Measurements from ENCODE around the gene ADRB1.

Gene ADRB1

DNA sequence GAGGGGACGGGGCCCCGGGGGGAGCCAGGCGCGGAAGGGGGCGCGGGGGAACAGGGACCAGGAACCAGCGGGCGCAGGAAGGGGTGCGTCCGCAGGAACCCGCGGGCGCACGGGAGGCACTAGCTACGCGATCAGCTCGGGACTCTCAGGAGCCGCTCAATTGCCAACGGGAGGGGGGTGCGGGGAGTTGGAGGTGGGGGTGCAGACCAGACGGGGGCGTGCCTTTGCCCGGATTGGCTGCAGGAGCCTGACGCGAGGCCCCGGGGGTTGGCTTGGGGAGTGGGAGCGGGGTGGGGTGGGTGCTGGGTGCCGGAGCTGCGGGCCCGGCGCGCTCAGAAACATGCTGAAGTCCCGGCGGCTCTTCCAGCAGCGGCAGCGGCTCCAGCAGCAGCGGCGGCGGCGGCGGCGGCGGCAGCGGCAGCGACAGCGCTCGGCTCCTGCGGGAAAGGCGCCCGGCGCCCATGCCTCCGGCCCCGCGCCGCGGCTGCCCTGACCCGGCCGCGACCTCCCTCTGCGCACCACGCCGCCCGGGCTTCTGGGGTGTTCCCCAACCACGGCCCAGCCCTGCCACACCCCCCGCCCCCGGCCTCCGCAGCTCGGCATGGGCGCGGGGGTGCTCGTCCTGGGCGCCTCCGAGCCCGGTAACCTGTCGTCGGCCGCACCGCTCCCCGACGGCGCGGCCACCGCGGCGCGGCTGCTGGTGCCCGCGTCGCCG lies at the start of gene ADRB1:
TSS of gene ADRB1 (plus strand) at position 335 of the 715 bp plus-strand sequence. CDS start at position 602, 267 bp downstream.
- no peak for DNase-seq

DNA sequence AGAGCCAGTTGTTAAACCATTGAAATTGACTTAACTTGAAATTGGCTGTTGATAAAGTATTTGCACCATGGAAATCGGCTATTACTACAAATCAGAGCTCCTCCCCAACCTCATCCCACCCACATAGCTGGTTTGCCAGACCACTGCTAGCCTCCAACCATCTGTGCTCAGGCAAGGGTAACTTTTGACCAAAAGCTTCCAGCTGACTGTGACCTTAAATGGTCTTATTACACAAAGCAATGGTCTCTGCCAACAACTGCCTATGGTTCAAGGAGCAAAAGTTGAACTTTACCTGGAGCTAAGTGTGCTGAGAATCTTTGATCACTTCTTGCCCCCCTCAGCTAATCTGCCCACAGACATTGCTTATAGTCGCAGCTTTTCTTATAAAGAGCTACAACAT lies 48.5 kb upstream of the ADRB1 start:
- DNase-seq = no peak

- DNase-seq = no peak
Measured at GRCh38 chr10:113997428-113997827, 46.2 kb upstream of the ADRB1 start.

- DNase-seq = no peak
Measured at GRCh38 chr10:113999531-113999930, 44.1 kb upstream of the ADRB1 start.

DNA sequence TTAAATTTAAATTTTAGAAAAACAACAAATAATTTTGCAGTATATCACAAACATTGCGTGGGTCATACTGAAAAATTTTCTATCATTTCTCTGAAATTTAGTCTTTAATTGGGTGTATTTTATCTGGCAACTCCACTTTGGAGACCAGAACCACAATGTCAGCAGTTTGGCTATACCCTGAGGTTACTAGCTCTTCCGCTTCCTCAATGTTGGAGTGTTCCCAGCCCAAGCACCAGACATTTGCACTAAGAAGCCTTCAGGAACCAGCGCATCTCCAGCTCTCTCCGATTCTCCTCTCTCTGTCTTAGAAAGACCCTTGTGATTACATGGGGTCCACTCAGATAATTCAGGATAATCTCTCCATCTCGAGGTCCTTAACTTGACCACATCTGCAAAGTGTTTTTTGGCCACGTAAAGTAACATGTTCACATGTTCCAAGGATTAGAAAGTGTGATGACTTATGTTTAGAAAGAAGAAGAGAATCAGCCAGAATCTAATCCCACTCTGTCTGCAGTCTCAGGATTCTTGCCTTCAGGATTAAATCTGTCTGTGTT lies 43.1 kb upstream of the ADRB1 start:
- DNase-seq = no peak

DNA sequence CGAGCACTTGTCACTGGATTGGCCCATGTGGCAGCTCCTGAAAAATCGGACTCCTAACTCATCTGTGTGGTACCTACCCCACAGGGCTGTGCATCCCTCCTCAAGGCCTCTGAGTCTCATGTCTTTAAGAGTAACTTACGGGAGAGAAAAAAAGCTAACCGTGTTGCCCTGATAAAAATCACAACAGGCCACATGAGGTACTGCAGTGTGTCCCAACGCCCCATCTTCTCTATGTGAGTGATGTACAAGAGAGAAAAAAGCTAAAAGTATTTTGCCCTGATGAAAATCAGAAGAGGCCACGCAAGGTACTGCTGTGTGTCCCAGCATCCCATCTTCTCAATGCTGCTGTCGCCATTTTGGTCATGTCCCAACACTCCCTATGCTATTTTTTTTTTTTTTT lies 41.2 kb upstream of the ADRB1 start:
- no peak for DNase-seq

- no peak for DNase-seq
Measured at GRCh38 chr10:114003161-114003941, 40.3 kb upstream of the ADRB1 start.

DNA sequence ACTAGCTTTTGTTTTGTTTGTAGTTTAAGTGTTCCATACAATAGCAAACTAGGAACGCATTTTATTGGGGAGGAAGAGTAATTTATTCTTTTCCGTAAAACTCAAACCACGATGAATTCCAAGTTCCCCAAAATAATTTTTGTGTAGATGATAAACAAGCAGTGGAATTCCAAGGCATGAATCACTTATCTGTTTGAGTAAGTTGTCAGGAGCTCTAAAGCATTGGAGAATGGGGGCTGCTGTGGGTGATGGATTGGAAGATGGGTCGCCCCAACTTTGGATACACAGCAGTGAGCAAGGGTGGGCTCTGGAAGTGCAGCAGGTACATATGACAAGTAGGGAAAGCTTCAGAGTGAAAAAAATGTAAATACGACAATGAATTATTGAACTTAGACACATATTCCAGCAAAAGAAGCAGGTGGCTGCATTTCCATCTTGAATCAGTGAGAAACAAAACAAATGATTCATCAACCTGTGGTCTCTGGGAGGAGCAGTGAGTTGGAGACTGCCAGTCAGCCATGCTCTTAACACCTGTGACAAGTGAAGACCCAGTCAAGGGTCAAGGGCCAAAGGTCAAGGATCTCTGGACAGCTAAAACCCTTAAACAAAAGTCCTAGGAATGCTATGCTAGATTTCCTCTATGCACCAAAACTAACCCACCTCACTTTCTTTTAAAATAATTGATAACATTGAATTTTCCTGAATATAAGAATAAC lies 34.2 kb upstream of the ADRB1 start:
- DNase-seq = no peak

DNA sequence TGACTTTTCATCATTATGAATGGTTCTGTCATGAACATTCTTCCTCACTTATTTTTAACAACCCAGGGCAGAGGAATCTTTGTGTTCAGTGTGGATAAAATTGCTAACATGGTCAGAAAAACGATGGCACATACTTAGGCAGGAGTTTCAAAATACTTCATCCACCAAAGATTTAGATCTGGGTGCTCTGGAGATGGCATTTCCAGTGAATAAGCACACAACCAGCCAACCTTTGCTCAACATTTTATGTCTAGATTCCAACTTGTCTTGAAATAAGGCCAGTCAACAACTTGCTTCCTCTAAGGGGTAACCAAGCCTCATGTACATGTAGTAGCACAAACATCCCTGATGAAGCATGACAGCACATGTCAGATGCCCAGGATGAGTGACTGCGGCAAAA lies 33.4 kb upstream of the ADRB1 start:
- DNase-seq = no peak

- no peak for DNase-seq
Measured at GRCh38 chr10:114012650-114013049, 31.0 kb upstream of the ADRB1 start.

- no peak for DNase-seq
Measured at GRCh38 chr10:114015708-114016107, 28.0 kb upstream of the ADRB1 start.

- no peak for DNase-seq
Measured at GRCh38 chr10:114017271-114017670, 26.4 kb upstream of the ADRB1 start.

DNA sequence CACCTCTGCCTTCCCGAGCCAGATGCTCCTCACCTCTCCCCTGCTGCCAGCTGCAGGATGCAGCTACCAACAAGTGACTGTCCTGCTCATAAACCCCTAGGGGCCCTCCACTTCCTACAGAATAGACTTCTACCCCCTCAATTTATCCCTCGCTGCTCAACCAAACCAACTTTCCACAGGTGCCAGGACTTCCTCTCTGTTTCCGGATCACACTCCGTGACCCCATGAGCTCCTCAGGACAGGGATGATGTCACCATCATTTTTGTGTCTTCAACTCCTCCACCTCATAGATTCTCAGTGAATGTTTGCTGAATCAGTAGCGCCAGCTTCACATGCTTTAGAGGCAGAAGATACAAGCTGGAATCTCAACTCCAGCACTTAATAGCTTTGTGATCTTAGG lies 25.8 kb upstream of the ADRB1 start:
- DNase-seq = no peak

DNA sequence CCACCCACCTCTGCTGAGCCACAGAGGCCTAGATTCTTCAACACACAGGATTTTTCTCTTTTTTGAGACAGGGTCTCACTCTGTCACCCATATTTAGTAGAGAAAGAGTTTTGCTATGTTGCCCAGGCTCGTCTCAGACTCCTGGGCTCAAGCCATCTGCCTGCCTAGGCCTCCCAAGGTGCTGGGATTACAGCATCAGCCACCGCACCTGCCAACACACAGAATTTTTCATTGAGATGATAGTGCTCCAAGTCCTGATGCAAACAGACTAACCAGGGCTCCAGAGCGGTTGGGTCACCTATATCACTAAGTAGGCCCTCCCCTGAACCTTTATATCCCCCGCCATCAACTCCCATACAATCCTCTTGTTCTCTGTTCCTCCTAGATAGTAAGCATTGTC lies 24.4 kb upstream of the ADRB1 start:
- no peak for DNase-seq

GRCh38 chr10:114021154-114021553 lies 22.5 kb upstream of the ADRB1 start:
- no peak for DNase-seq

DNA sequence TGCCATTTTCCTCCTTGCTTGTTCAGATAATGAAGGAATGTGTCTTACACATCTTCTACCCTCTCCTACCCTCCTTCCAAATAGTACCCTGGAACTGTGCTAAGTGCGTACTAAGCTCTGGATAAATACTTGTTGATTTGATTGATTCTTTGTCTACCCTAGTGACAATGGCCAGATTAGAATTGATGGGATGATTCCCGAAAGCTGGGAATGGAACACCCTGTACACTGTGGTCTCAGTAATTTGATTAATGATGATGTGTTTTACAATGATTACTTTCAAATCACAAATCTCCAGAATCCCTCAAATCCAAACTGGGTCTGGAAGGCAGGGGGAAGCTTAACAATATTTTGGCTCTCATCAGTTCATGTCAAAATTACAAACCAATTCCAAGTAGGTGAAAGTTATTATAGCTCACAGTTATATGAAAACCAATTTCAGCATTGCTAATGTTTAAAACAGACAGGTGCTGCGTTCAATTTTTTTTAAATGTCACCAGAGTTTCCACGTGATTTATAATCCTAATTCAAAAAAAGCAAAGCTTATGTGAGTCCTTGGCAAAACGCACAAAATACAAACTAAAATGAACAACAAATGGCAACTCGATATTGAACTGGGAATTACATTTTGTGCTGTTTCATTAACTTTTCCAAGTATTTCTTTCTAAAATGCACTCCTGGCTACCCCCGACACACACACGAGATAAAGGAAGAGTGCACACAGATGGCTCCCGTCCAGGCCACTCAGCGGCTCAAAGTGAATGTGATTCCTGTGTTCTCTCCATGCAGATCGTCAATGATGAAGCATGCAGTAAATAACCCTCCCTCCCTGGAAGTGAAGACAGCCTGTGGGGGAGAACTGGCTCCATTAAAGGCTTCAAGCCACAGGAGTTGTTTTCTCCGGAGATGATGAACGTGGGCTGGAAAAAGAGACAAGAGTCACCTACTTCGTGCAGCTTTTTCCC lies 21.7 kb upstream of the ADRB1 start:
- DNase-seq = no peak

DNA sequence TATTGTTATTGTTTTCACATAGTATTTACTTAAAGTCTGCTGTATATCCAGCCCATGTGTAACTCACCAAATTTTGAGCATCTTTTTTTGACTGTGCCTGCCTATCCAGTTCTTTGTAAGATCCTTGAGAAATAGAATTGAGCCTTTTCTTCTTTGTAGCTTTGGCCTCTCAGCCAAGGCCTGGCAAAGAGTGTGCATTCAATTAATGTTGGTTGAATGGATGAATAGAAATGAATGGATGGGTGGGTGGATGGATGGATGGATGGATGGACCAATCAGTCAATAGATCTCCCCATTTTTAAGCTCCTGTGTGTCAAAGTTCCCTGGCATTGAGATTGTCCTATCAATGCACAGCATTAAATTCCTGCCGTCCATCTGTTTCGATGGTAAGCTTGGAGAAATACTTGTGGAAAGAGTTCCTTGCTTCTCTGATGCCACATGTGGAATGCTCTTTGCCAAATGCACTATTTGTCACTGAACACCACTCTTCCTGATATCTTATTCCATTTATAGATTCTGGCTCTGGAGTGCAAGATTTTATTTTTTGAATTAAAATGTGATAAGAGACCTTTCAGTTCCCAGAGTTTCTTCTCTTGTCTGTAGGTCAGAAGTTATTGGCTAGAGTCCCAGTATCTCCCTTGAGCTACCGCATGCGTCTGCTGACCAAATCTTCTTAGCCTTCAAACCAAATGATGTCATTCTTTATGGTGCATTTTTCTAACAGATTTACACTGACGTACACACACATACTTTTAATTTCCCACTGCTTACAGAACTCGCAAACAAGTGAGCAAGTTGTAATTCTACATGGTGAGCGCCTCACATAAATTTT lies 20.7 kb upstream of the ADRB1 start:
- no peak for DNase-seq

- DNase-seq = no peak
Measured at GRCh38 chr10:114024876-114025610, 18.6 kb upstream of the ADRB1 start.

DNA sequence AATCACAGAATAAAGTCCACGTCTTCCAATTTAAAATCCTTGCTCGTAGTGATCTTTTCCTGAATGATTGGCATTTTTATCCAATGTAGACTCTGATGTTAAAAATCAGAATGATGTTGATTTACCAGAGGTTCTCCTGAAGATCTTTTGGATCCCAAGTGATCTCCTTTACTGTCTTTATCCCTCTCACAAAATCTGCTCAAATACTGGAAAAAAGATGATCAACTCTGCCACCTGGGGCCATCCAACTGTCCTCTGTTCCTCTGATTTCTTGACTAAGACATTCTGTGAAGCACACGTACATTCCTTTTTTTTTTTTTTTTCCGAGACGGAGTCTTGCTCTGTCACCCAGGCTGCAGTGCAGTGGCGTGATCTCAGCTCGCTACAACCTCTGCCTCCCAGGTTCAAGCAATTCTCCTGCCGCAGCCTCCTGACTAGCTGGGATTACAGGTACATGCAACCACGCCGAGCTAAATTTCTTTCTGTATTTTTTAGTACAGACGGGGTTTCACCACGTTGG lies 18.0 kb upstream of the ADRB1 start:
- no peak for DNase-seq
